HL-60/S4 (cell line): ENCODE data around the gene CLMN.

ENCODE experiments used
- in situ Hi-C: fragments of 300-500 bp; cut with MboI; formaldehyde crosslinking; loops from 2 replicates; pipeline ENCODE4 v1.14.3; 2022; ENCODE audit warnings: low sequenced_read_pairs

The CLMN gene

DNA sequence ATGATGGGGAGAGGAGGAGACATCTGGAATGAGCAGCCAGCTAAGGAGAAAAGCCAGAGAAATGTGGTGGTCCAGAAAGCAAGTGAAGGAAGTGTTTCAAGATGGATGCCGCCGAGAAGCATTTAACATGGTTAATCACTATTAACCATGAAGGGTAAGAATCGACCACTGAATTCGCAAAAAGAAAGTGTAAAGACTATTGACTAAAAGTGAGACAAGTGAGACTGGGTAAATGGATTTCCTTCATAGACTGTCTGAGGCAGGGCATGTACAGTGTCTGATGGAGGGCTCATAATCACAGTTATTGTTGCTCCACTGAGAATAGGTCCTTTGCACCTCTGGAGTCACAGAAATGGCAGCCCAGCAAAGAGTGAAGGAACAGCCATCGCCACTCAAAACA lies 25.3 kb upstream of the CLMN start:
- in situ Hi-C loops: no loop called here

GRCh38 chr14:95344536-95344935 lies 24.8 kb upstream of the CLMN start:
- in situ Hi-C loops: no loop called here

DNA sequence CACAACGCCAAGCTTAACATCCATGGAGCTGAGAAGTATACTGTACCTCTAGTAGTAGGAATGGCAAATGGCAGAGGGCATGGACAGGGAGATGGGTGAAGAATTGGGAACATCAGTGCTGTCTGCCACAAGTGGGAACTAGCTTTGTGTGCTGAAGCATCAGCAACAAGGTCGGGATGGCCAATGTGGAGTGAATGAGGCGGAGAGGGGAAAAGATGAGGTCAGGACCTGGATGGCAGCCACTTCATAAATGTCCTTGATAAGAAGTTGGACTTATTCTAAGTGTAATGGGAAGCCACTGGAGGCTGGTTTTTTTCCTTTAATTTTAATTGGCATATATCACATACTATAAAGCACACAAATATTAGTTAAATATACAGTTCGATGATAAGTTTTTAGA lies 21.9 kb upstream of the CLMN start:
- in situ Hi-C loops: no loop called here

- in situ Hi-C loops: no loop called here
Measured at GRCh38 chr14:95341115-95341514, 21.4 kb upstream of the CLMN start.

- in situ Hi-C loops: no loop called here
Measured at GRCh38 chr14:95340201-95340697, 20.5 kb upstream of the CLMN start.

- in situ Hi-C loops: no loop called here
Measured at GRCh38 chr14:95339301-95339865, 19.7 kb upstream of the CLMN start.

GRCh38 chr14:95338436-95338835 lies 18.7 kb upstream of the CLMN start:
- in situ Hi-C loops: no loop called here

DNA sequence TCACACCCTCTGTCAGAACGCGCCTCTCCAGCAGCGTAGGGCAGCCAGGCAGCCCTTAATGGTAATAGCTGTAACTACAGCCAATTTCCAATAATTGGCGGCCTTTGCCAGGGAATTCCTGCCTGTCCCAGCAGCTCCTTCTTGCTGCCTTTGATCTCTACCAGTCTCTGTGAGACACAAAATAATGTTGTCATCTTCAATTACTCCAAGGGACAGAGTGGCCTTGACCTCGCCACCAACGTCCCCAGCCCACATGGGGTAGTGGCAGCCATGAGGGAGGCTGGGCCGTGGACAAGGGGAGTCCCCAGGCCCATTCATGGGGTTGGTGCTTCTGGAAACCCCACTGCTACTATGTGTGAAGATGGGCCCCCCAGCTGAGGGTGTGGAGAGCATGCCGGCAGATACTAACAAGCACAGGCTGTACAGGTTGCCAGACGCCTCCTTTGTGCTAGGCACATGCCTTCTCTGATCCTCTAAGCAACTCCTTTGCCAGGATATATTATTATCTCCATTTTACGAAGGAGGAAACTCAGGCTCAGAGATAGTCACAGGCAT lies 17.4 kb upstream of the CLMN start:
- in situ Hi-C loops: no loop called here

- in situ Hi-C loops: no loop called here
Measured at GRCh38 chr14:95336192-95336760, 16.6 kb upstream of the CLMN start.

DNA sequence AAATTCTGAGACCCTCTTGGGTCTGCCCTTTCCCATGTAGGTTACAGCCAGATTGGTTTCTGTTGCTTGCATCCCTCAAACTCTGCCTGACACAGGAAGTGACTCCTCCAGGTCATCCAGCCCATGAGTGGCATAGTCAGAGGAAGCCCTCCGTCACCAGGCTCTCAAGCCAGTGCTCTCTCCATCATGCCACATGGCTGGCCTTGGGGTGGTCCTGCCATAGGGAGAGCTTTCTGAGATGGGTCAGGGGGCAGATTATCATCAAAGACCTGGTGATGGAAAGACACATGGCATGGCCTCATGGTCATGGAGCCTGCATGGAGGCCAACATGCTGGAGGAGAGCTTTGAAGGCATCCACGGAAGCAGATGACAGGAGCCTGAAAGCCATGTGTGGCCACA lies 15.4 kb upstream of the CLMN start:
- in situ Hi-C loops: no loop called here

GRCh38 chr14:95334044-95334443 lies 14.3 kb upstream of the CLMN start:
- in situ Hi-C loops: no loop called here

GRCh38 chr14:95332641-95333040 lies 12.9 kb upstream of the CLMN start:
- in situ Hi-C loops: no loop called here

DNA sequence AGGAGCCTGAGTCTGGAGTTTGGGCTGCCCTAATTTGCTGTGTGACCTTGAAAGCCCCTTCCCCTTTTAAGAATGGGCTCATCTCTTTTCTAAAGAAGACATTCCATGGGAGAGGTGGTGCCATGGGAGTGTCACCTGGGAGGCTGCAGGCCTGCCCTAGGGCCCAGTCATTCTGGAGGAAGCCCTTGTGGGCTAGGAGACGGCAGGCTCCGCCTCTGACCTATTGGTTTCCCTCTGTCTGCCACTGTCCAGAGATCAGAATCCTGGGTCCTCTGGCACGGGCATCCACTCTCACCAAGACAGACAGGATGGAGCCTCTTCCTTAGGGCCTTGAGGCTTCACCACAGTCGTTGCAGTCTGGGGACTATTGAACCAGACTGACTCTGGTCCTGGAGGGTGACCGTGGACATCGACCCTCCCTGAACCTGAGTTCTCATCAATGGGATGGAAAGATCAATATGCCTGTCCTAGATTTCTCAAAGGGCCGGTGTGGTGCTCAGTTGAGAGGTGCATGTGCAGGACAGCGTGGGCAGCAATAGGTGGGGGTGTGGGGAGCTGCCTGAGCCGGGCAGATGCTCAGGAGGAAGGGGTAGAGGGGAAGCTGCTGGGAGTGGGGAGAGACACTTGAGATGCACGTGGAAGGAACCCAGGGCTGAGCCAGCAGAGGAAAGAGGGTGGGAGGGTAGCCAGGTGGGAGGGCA lies 12.2 kb upstream of the CLMN start:
- in situ Hi-C loops: no loop called here

DNA sequence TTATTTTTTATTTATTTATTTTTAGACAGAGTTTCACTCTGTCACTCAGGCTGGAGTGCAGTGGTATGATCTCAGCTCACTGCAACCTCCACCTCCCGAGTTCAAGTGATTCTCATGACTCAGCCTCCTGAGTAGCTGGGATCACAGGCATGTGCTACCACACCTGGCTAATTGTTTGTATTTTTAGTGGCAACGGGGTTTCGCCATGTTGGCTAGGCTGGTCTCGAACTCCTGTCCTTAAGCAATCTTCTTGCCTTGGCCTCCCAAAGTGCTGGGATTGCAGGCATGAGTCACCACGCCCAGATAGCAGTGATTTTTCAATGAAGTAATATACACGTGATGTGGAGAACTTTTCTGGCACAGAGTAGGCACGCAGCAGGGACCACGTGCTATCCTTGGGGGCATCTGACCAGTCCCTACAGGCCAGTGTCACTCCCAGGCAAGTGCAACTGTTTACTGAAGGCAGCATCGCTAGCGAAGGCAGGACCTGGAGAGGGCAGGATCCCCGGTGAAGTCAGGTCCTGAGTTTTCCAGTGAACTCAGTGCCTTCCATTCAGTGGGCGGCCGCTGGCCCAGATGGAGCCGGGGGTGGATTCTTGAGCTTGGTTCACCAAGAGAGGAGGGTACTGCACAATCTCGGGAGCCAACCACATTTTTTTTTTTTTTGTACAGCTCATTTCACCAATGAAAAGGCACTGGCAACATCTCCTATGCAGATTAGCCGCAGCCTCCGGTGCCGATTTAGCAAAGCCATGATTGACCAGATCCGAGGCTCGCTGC lies 11.1 kb upstream of the CLMN start:
- in situ Hi-C loops: no loop called here

GRCh38 chr14:95329941-95330340 lies 10.2 kb upstream of the CLMN start:
- in situ Hi-C loops: no loop called here

- in situ Hi-C loops: no loop called here
Measured at GRCh38 chr14:95328729-95329503, 9.2 kb upstream of the CLMN start.

- in situ Hi-C loops: no loop called here
Measured at GRCh38 chr14:95327558-95328374, 8.1 kb upstream of the CLMN start.

DNA sequence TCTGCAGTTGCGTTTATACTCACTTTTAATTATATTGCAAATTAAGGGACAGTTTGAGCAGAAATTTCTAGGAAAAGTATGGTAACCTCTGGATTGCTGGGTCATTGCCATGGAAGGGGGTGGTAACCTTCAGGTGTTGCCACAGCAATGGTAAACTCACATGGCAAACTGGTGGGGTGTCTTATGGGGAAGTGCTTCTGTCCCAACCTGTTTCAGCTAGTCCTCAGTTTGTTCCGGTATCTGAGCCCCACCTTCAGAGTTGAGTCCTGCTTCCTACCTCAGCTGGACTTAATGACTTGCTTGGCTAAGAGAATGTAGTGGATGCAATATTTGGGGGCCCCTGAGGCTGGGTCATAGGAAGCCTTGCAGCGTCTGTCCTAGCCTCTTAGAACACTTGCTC lies 7.3 kb upstream of the CLMN start:
- in situ Hi-C loops: no loop called here

- in situ Hi-C loops: no loop called here
Measured at GRCh38 chr14:95323917-95324316, 4.2 kb upstream of the CLMN start.

DNA sequence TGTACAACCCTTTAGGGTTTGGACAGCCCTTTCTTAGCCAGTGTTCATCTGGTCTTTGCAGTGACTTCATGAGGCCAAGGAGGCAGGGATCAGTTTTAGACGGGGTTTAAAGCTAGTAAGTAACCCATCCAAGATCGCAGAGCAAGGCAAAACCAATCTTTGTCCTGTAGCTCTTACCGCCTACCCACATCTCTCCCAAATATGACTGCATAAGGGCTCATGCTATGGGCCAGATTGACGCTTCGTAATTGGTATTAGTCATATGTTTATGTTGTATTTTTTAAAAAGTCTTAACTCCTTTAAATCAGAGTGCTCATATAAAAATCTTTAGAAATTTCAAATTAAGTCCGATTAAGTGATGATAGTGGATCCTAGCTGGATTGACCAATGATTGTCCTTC lies 3.7 kb upstream of the CLMN start:
- in situ Hi-C loops: no loop called here
